Stimulated activated CD8-positive, alpha-beta memory T cell treated with anti-CD3 and anti-CD28 coated beads, Interleukin-2, amount 100 ng/mL, for 48 hours (primary cell): ENCODE measurements around the gene CACNG6.
A peak's percentile ranks its signal among the peaks of the same experiment; 100 is the strongest.
"Not testable (repeated sequence)": the region's sequence is repeated elsewhere in the genome, so short reads cannot be mapped to it uniquely, and the experiment has no call there.

Experiments used
- DNase-seq, 2 donors: peaks; one replicate each; pipeline ENCODE4 v3.0.0-alpha.2; 2020; ENCODE audit warnings: low read depth in 2 of 2

CACNG6 gene

DNA sequence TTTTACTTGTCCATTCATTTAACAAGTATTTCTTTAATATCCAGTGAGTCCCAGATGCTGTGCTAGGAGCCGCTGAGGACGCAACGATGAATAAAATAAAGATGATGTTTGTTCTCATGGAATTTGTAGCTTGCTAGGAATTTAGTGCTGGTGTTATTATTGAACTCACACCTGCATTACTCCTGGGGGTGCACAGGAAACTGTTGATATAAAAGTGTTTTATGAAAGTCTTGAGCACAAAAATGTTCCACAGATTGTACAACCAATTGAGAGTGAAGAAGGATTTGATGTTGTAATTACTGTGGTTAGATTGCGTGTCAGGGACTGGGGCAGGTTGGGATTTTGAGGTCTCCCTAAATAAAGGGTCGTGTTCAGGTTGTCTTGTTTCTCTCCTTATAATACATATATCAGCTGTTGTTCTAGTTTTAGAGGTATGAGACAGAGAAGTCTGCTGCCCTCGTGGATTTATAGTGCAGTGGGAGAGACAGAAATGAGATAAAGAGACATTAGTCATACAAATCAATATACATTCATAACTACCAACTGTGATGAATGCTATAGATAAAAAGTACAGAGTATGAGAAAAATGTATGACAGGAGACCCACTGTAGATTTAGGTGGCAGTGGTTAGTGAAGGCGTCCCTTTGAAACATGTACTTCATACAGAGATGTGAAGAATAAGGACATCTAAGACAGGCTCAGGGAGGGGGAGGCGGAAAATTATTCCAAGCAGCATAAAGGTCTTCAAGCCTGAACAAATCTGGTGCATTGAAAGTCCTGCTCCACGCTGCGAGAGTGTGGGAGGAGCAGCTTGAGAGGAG is 11.3 kb downstream of the CACNG6 start:
- DNase-seq: no peak

DNA sequence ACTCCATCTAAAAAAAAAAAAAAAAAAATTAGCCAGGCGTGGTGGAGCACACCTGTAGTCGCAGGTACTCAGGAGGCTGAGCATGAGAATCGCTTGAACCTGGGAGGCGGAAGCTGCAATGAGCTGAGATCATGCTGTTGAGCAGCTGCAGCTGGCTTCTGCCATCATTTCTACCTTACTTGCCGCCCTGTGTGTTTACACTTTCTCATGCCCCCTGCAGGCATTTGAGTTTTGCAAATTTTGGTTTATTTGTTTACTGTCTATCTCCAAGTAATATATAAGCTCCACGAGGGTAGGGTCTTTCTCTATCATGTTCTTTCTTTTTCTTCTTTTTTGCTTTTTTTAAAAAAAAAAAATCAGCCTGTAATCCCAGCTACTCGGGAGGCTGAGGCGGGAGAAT is 18.0 kb downstream of the CACNG6 start:
- no peak for DNase-seq

DNA sequence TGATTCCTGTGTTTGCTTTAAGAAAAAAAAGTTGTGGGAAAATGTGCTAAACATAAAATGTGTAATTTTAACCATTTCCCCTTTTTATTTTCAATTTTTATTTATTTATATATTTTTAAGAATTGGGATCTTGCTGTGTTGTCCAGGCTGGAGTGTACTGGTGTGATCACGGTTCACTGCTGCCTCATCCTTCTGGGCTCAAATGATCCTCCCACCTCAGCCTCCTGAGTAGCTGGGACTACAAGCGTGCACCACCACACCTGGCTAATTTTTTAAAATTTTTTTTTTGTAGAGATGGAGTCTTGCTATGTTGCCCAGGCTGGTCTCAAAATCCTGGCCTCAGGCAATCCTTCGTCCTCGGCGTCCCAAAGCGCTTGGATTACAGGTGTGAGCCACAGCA is 19.0 kb downstream of the CACNG6 start:
- DNase-seq: no peak

DNA sequence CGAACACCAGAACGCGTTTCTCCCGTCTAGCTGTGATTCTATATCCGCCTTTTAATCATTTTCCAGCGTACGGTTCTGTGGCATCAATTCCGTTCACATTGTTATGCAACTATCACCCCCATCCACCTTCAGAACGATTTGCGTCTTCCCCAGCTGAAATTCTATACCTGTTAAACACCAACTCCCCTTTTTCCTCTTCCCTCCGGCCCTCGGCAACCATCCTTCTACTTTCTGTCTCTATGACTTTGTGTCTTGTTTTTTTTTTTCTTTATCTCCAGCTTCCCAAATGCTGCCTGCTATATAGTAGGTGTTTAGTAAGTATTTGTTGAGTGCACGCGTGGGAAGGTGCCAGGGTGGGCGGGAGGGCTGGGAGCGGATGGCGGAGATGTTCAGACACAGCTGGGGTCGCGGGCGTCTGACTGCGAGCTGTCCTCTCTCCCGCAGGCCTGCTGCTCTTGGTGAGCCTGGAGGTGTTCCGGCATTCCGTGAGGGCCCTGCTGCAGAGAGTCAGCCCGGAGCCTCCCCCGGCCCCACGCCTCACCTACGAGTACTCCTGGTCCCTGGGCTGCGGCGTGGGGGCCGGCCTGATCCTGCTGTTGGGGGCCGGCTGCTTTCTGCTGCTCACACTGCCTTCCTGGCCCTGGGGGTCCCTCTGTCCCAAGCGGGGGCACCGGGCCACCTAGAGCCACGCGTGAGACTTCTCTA is 20.2 kb downstream of the CACNG6 start:
- DNase-seq: no peak

DNA sequence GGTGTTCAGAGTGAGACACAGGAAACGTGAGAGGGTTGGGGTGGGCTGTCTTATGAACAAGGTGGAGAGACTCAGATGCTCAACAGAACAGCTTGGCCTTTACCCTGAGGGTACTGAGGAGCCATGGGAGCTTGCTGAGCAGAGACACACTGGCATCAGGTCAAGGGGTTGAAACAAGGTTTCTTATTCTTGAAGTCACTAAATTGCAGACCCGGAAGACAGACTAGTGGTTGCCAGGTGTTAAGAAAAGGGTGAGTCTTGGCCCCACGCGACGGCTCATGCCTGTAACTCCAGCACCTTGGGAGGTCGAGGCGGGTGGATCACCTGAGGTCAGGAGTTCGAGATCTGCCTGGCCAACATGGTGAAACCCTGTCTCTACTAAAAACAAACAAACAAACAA is 22.4 kb downstream of the CACNG6 start:
- no peak for DNase-seq

DNA sequence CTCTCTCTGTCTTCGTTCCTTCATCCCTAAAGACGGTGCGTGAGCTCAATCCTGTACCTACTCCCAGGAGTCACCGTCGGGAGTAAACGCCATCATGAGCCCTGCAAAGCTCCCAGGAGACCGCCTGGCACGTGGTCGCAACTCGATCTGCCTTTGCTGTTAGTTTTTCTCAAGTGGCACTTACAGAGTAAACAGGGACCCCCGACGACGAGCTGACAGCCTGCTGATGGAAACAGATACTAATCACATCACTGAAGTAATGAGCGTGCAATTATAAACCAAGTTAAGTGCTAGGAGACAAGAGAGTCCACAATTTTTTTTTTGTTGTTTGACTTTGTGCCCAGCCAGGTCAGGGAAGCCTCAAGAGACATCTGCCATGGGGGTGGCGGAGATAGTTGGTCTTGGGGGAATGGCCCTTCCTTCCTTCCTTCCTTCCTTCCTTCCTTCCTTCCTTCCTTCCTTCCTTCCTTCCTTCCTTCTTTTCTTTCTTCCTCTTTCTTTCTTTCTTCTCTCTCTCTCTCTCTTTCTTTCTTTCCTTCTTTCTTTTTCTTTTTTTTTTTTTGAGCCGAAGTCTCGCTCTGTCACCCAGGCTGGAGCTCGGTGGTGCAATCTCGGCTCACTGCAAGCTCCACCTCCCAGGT is 23.6 kb downstream of the CACNG6 start:
- DNase-seq: no peak

DNA sequence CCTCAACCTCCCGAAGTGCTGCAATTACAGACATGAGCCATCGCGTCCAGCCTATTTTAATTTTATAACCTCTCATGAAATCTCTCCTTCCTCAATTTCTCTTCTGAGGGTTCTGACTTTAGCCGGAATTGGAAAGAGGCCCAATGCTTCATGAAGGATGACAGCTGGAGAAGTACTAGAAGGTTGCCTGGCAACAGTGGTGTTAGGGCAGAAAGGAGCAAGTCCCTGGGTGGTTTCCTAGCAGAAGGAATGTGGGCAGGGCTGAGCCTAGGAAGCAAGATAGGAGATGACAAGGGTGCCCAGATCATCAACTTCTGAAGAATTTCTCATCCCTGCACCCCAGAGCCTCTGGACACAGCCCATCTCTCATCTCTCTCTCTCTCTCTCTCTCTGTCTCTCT is 25.8 kb downstream of the CACNG6 start:
- DNase-seq: no peak

DNA sequence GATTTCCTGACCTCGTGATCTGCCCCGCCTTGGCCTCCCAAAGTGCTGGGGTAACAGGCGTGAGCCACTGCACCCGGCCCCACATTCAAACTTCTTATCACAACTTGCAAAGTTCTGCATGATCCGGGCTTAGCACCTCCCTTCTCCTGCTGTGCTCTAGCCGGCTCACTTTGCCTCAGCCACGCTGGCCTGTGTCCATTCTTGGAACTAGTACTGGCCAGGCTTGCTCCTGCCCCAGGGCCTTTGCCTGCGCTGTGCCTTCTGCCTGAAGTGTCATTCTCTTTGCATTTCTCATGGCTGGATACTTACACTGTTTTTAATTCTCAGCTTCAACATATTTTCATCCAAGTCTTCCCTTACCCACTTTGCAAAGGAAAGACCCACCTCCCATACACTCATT is 29.9 kb downstream of the CACNG6 start:
- DNase-seq: no peak

DNA sequence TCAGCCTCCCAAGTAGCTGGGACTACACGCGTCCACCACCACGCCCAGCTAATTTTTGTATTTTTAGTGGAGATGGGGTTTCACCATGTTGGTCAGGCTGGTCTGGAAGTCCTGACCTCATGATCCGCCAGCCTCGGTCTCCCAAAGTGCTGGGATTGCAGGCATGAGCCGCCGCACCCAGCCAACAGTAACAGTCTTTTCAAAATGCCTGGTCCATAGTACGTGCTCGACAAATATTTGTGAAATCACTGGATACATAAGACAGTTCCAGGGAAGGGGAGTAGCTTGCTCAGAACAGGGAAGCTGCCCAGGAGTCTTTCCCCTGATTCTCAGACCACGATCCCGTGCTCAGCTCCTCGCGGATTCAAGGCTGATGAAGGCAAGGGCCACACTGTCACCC is 30.5 kb downstream of the CACNG6 start:
- DNase-seq: no peak

DNA sequence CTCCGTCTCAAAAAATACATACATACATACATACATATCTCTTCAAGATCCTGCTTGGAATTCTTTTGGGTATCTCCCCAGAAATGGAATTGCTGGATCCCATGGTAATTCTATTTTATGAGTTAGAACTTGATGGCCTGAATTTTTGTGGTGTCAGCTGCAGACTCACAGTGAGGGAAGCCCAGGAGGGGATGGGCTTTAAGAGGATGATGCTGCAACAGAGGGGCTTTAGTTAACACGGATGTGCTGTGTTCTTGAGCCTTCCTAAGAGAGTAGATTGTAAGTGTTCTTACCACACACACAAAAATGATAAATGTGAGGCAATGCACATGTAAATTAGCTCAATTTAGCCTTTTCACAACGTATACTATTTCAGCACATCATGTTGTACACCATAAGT is 31.8 kb downstream of the CACNG6 start:
- DNase-seq: no peak

DNA sequence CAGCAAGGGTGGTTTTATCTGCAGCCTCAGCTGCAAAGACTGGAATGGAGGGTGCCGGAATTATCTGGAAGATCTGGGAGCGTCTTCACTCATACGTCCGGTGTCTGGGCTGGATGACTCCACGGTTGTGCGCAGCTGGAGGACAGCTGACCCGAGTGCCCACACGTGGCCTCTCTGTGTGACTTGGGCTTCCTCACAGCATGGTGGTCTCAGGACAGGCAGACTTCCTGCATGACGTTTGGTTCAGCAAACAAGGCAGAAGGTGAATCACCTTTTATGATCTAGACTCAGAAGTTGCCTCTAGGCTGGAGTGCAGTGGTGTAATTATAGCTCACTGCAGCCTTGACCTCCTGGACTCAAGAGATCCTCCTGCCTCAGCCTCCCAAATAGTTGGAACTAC is 33.2 kb downstream of the CACNG6 start:
- no peak for DNase-seq

DNA sequence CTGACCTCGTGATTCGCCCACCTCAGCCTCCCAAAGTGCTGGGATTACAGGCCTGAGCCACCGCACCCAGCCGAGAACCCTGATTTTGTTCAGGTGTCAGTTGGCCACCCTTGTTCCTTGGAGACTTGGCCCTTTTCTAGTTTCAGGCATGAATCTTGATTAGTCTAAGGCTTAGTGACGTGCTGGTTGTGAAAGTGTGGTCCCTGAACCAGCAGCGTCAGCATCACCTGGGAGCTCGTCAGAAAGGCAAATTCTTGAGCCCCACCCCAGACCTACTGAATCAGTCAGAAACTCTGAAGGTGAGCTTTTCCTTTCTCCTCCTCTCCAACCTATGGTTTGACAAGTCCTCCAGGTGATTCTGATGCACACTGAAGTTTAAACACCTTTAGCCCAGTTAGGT is 35.2 kb downstream of the CACNG6 start:
- DNase-seq: no peak

DNA sequence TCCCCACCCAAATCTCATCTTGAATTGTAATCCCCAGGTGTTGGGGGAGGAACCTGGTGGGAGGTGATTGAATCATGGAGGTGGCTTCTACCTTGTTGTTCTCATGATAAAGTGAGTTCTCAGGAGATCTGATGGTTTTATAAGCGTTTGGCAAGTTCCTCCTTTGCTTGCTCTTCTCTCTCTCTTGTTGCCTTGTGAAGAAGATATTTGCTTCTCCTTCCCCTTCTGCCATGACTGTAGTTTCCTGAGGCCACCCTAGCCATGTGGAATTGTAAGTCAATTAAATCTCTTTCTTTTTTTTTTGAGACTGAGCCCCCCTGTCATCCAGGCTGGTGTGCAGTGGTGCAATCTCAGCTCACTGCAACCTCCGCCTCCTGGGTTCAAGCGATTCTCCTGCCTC is 37.9 kb downstream of the CACNG6 start:
- DNase-seq: no peak

DNA sequence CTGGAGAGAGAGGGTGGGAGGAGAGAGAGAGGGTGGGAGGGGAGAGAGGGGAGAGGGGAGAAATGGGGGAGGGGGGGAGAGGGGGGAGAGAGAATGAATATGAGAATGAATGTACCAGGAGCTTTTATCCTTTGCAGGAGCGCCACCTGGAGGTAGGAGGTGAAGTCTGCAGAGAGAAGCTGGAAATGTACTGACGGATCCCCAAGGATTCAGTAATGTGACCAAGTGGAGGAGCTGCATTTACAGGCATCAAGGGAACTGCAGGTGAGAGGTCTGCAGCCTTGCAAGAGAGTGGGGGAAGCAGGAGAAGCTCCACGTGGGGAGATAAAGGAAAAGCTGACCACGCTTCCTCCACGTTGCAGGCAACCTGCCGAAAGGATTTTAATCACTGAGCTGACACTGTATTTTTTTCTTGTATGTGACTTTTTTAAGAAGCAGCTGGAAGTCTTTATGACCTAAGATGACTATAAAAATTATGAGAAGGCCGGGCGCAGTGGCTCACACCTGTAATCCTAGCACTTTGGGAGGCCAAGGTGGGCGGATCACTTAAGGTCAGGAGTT is 38.6 kb downstream of the CACNG6 start:
- peak; percentile 23 to 44 for DNase-seq

DNA sequence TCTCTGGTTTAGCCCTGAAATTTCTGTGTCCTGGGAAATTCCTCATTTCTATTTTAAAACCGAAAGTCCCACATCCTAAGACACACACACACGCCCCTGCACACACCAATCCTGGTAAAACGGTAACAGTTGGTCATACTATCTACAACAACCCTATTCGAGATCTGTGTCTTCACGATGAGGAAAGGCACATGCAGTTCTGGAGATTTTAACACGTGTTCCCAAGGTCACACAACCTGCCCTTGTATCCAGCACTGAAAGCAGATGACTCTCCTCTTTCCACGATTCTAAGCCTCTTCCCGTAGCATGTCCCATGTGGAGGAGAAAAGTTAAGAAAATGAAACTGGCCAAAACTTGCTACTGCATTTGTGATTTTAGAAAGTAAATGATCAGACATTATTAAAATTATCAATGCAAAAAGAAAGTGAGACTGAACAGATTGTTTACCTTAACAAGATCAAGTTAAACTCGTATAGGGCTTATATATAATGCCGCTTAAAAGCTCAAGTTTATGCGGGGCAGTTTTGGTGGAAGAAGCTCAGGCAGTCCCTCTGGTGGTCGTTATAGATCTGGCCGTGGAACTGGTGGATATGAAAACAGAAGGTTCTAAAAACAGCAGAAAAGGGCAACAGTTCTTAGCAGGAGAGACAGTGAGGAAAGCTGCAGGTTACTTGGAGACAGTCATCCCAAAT is 39.6 kb downstream of the CACNG6 start:
- DNase-seq: no peak

DNA sequence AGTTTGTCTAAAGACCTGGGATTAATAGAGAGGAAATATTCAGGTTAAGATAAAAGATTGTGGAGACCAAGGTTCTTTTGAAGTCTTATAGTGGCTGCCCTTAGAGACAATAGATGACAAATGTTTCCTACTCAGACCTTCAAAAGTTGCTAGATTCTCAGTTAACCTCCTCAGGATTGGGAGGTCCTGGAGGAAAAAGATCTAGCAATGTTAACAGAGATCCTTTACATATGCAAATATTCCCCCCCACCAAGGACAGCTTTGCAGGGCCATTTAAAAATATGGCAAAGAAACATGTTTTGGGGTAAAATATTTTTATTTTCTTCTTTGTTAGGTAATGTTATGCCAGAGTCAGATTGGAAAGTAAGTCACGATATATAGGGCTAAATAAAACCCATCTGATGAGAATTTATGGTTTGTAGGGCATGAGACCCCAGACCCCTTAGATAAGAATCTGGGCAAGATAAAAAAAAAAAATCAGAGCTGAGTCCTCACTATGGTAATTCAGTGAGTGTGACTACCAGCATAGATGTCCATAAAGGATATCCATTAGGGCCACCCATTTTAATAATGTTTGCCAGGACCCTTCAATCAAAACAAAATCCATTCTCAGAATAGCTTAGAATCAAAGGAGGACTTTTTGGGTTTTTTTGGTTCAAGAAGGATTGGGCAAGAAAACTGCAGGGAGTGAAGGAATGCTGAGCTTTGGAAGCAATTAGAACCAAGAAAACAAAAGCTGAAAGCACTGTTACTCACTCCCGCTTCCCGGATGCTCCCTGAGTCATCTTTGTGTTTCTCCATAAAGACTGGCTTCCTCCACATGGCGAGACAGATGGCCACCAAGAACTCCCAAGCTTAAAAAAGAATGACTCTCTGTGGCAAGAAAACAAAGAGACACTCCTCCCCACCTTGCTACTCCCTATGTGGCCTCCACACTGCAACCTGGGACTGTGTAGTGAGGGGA is 44.1 kb downstream of the CACNG6 start:
- DNase-seq: no peak

DNA sequence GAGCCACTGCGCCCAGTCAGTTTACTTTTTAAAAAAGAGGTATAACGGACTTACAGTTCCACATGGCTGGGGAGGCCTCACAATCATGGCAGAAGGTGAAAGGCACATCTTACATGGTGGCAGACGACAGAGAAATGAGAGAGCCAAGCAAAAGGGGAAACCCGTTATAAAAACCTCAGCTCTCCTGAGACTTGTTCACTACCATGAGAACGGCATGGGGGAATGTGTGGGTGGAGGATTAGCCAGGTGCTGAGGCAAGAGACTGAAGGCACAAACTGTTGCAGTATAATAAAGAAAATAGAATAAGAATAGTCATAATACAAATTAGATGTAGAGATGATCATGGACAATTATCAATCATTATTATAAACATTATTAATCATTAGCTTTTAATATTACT is 45.1 kb downstream of the CACNG6 start:
- not testable (repeated sequence) for DNase-seq

DNA sequence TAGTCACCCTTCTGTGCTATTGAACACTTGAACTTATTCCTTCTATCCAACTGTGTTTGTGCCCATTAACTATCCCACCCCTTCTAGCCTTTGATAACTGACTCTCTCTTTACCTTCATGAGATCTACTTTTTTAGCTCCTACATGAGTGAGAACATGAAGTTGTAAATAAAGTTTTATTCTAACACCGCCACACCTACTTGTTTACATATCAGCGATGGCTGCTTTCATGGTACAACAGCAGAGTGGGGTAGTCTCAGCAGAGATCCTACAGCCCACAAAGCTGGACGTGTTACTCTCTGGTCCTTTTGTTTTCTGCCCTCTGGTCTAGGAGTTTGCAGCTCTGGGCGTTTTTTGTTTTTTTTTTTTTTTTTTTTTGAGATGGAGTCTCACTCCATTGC is 48.6 kb downstream of the CACNG6 start:
- no peak for DNase-seq

DNA sequence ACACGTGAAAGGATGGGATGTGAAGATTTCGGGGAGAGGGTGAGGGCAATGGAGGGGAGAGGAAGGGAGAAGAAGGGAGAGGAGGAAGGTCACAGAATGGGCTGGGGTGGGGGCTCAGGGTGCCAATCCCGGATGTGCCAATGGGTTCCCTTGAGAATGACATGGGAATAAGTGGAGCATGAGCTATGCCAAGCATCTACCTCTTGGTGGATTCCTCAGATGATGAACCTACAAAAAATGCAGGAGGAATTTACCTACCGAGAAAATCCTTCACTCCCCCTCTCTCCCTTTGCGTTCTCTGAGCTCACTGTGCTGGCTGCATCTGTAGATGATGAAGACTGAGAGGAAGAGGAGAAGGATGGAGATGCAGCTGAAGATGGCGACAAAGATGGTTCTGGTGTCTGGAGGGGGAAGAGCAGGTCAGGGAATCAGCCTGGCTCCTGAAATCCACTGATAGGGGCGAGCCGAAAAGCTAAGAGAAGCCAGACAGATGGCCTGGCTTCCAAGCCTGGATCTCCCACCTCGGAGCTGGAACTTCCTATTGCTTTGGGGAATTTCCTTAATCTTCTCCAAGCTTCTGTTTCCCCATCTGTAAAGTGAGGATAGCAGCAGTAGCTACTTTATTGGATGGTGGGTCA is 50.7 kb downstream of the CACNG6 start:
- no peak for DNase-seq

DNA sequence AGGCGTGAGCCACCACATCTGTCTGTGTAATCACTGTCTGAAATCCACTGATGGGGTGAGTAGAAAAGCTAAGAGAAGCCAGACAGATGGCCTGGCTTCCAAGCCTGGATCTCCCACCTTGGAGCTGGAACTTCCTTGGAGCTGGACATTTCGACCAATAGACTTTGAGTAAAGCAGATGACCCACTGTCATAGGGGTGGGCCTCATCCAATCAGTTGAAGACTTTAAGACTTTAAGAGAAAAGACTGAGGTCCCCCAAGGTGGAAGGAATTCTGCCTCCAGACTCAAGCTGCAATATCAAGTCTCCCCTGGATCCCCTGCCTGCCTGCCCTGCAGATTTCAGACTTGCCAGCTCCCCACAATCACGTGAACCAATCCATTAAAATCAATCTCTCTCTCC is 51.6 kb downstream of the CACNG6 start:
- DNase-seq: no peak
